ENCODE data around the gene ST3GAL3. TPM values are rescaled to one million over a fixed set of nuclear protein-coding genes. Genes with fewer than 3 reads are reported as not detected.

The ST3GAL3 gene
- total RNA-seq, 1 experiment from 2014 or later, result 8.3 TPM

DNA sequence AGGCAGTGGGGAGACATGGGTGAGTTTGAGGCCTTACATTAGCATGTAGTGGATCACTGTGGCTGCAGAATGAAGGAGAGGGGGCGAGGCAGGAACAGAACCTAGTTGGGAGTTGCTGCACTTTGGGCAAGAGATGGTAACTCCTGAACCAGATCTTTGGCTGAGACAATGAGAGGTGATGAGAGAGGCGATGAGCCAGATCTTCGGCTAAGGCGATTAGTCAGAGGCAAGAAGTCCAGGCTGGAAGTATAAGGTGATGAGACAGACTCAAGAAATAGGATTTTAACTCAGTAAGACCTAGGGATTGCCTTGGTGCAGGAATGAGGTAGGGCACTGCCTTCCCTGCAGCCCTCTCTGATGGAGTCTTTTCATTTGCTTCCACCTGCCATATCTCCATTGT is 217.2 kb downstream of the ST3GAL3 start:
- H3K18ac ChIP-seq (ENCODE audit: insufficient read length, low read depth, low read length), result no peak overlapping the region
- H3K23me2 ChIP-seq (ENCODE audit: insufficient read length, low read depth, low read length, poor library complexity, severe bottlenecking), result no peaks in the 10 kb centered on the region
- no peak overlapping the region for H3K27ac ChIP-seq (ENCODE audit: insufficient read length, low read depth, low read length)
- H2BK120ac ChIP-seq (ENCODE audit: low read depth, low read length, poor library complexity, severe bottlenecking), result no peak overlapping the region
- TF ChIP-seq, protein P1, sequence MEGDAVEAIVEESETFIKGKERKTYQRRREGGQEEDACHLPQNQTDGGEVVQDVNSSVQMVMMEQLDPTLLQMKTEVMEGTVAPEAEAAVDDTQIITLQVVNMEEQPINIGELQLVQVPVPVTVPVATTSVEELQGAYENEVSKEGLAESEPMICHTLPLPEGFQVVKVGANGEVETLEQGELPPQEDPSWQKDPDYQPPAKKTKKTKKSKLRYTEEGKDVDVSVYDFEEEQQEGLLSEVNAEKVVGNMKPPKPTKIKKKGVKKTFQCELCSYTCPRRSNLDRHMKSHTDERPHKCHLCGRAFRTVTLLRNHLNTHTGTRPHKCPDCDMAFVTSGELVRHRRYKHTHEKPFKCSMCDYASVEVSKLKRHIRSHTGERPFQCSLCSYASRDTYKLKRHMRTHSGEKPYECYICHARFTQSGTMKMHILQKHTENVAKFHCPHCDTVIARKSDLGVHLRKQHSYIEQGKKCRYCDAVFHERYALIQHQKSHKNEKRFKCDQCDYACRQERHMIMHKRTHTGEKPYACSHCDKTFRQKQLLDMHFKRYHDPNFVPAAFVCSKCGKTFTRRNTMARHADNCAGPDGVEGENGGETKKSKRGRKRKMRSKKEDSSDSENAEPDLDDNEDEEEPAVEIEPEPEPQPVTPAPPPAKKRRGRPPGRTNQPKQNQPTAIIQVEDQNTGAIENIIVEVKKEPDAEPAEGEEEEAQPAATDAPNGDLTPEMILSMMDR (conservative IDR thresholded peaks at IDR 0.05), result no peak
- Mint-ChIP-seq H3K36me3 (ENCODE audit: insufficient read depth in 1 of 3, low read depth in 3 of 3) (peaks cover 6 to 15% (median 7%) of the 10 kb centered on the region in 3 experiments), H3K27ac (no peak overlapping the region), H3K4me3 (no peak overlapping the region), H3K27me3 (ENCODE audit: low read depth) (no peaks in the 10 kb centered on the region; the same call in 1 of the 2 replicates), H3K4me1 (peaks cover 8 to 9% of the 10 kb centered on the region in 2 experiments), H3K9me3 (no peaks in the 10 kb centered on the region)
- H4K5ac ChIP-seq (ENCODE audit: insufficient read length, low read depth, low read length), result no peak overlapping the region
- no peak overlapping the region for H4K91ac ChIP-seq (ENCODE audit: insufficient read length, low read depth, low read length)
- no peak overlapping the region for H2BK5ac ChIP-seq (ENCODE audit: insufficient read length, low read length)
- H3K4ac ChIP-seq (ENCODE audit: low read depth, low read length), result no peak overlapping the region
- no peak overlapping the region for H3K9ac ChIP-seq (ENCODE audit: extremely low read depth, insufficient read length, low read length)
- H3K23ac ChIP-seq (ENCODE audit: insufficient read length, low read depth, low read length), result no peak overlapping the region
- no peaks in the 10 kb centered on the region for H3K79me1 ChIP-seq (ENCODE audit: insufficient read depth, low read depth, low read length, poor library complexity, severe bottlenecking)
- H3K4me1 ChIP-seq (ENCODE audit: insufficient read depth, low read length), result no peaks in the 10 kb centered on the region
- H2BK15ac ChIP-seq (ENCODE audit: low read depth, low read length), result no peak overlapping the region
- H3K9me3 ChIP-seq (ENCODE audit: control insufficient read depth, low read depth, low read length), result no peaks in the 10 kb centered on the region
- no peak overlapping the region for H3T11ph ChIP-seq (ENCODE audit: low read length)
- DNase-seq, result no peak
- H2BK12ac ChIP-seq (ENCODE audit: insufficient read length, low read depth, low read length), result no peak overlapping the region
- no peak overlapping the region for H2AFZ ChIP-seq (ENCODE audit: low read length)
- H3K4me2 ChIP-seq (ENCODE audit: insufficient read depth, insufficient read length, low read length), result no peak overlapping the region
- no peak overlapping the region for H2AK5ac ChIP-seq (ENCODE audit: insufficient read length, low read length)
- no CpG with 5 or more reads among the region's 4 CpGs for WGBS (ENCODE audit: extremely low coverage, insufficient read length, low lambda C conversion rate)
- no peaks in the 10 kb centered on the region for H4K20me1 ChIP-seq (ENCODE audit: control insufficient read depth, insufficient read depth, insufficient read length)
- no peaks in the 10 kb centered on the region for H3K79me2 ChIP-seq (ENCODE audit: insufficient read depth, low read length)
- no peaks in the 10 kb centered on the region for H3K27me3 ChIP-seq (ENCODE audit: insufficient read depth, low read length)
- H3K56ac ChIP-seq (ENCODE audit: insufficient read length, low read depth, low read length), result no peak overlapping the region
- no peak overlapping the region for H3K14ac ChIP-seq (ENCODE audit: insufficient read depth, low read length)
- H4K8ac ChIP-seq (replicated peaks; ENCODE audit: insufficient read length, low read depth, low read length), result no peak overlapping the region
- H2BK20ac ChIP-seq (ENCODE audit: low read depth, low read length, poor library complexity, severe bottlenecking), result no peak overlapping the region
